GM19468 (cell line): ENCODE results near the gene TXK.

Experiments used
- ATAC-seq: cut with Tn5 transposase; IDR thresholded peaks from one replicate; pipeline ENCODE4 v1.9.1; 2021; ENCODE audit warnings: mild to moderate bottlenecking, moderate library complexity, moderate number of reproducible peaks; ENCODE audit not compliant: unreplicated experiment; ENCODE audit errors: extremely low read depth

Gene TXK

GRCh38 chr4:48031802-48032525 is 102.1 kb downstream of the TXK start:
- no peak for ATAC-seq

DNA sequence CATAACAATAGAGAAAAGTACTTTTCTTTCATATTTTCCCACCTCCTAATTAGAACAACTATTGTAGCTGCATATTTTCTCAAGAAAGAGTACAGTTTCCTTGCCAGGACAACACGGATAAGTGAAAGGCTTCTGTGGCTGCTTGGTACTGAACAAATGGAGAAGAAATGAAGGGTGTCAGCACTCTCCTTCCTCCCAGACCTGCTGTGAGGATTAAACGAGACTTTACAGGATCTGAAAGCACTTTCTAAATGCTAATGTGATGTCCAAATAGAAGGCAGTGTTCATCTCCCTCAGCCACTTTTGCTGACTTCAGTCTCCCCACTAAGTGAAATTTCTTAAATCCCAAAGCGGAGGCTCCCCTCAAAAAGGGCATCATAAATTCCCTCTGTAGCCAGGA is 103.6 kb downstream of the TXK start:
- no peak for ATAC-seq

DNA sequence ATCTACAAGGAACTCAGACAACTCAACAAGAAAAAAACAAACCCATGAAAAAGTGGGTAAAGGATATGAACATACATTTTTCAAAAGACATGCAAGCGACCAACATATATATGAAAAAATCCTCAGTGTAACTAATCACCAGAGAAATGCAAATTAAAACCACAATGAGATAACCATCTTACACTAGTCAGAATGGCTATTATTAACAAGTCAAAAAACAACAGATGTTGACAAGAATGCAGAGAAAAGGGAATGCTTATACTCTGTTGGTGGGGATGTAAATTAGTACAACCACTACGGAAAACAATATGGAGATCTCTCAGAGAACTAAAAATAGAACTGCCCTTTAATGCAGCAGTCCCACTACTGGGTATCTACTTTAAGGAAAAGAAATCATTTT is 105.4 kb downstream of the TXK start:
- ATAC-seq = no peak

DNA sequence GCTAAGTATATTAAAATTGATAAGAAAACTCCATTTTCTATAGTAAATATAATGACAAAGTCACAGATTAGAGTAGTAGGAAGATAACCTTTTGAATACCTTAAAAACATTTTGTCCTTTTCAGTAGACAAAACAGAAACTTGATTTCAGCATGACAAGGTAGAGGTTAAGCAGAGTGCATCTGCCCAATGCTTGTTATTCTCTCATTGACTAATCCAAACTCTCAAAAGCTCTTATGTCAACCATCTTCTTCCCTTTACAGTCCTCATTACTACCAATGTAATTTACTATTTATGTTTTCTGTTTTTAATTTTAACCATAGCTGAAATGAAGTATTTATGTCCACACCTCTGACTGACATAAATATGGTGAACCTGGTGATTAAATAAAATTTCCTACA is 106.4 kb downstream of the TXK start:
- peak; percentile 38 for ATAC-seq

DNA sequence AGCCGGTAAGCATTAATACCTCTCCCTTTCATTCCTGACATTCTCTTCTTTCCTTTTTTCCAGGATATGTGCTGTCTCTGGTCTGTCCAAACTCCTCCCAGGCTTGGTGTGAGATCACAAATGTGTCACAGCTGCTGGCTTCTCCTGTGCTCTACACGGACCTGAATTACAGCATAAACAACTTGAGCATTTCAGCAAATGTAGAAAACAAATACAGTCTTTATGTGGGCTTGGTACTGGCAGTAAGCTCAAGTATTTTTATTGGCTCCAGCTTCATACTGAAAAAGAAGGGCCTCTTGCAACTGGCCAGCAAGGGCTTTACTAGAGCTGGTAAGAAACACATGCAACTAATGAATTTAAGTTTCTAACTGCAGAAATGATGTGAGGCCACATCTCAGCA is 109.0 kb downstream of the TXK start:
- ATAC-seq = no peak

GRCh38 chr4:48024522-48024921 is 109.5 kb downstream of the TXK start:
- ATAC-seq = no peak

- no peak for ATAC-seq
These were observed 111.8 kb downstream of the TXK start for GRCh38 chr4:48022192-48022799.

DNA sequence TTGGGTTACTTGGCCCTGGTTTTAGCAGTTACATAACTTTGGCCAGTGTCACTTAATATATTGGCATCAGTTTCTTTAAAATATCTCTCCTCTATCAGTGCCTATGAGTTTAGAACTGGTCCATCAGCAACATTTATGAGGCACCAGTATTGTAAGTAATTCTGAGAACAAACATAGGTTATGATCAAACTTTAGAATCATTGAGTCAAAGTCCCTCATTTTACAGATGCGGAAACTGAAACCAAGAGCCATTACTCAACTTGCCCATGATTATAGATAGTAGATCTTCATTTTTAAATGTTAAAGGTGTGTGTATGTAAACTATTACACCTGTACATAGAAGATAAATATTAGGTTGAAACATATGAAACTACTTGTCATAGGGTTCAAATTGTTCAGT is 113.0 kb downstream of the TXK start:
- no peak for ATAC-seq

DNA sequence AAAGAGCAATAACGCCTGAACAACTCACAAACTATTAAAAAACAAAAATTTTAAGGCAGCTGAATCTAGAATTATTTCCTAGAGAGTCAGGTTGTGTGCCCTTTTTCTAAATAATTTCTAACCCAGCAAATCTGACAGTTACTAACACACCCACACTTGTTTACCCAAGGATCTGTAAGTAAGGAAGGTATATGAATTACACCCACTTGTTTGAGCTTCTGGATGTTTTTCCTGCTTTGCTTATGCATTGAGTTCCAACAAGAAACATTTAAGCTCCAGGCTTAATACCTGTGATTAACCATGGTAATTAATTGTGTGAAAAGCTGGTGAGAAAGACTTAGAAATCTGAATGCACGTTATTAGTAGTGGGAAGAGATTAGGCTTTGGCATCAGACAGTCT is 115.9 kb downstream of the TXK start:
- no peak for ATAC-seq

DNA sequence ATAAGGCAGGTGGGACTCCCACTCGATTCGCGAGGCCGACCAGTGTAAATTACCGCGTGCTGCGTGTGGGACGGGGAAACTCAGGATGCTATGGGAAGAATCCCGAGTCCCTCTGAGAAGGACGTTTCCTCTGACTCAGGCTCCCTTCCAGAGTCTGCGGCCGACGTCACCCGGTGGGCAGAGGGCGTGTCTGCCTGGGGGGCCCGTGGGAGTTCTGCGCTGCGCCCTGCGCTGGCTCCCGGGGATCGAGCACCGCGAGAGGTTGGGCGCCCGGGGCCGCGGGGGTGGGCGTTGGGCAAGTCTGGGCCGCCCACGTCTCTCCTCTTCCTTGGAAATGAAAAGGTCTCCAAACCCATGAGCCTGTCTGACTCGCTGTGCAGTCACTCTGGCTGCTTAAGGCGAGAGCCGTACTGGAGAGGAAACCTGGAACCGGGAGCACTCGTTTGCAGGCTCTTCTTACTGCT is 116.9 kb downstream of the TXK start:
- no peak for ATAC-seq
